Parathyroid adenoma (tissue), 2 donors: ENCODE measurements around the gene CHN1.

ENCODE experiments used
- H2AFZ ChIP-seq: fragments of 300-600 bp; sonication (generic); one replicate; pipeline ENCODE4 v1.7.0; 2017; ENCODE audit warnings: antibody characterized with exemption, mild to moderate bottlenecking
- H3K27ac ChIP-seq: fragments of 300-600 bp; sonication (generic); one replicate; pipeline ENCODE4 v1.7.0; 2017
- H3K27me3 ChIP-seq: fragments of 300-600 bp; sonication (generic); one replicate; pipeline ENCODE4 v1.7.0; 2017; ENCODE audit warnings: low read length; ENCODE audit not compliant: control insufficient read depth, insufficient read depth
- H3K36me3 ChIP-seq: fragments of 300-600 bp; sonication (generic); one replicate; pipeline ENCODE4 v1.7.0; 2017; ENCODE audit warnings: low read length; ENCODE audit not compliant: control insufficient read depth, insufficient read depth
- H3K4me1 ChIP-seq: fragments of 300-600 bp; sonication (generic); one replicate; pipeline ENCODE4 v1.7.0; 2017; ENCODE audit warnings: control low read depth
- H3K4me2 ChIP-seq: fragments of 300-600 bp; sonication (generic); one replicate; pipeline ENCODE4 v1.7.0; 2017; ENCODE audit warnings: low read length
- H3K4me3 ChIP-seq: fragments of 300-600 bp; sonication (generic); one replicate; pipeline ENCODE4 v1.7.0; 2017; ENCODE audit warnings: low read depth, low read length
- H3K79me2 ChIP-seq: fragments of 300-600 bp; sonication (generic); one replicate; pipeline ENCODE4 v1.7.0; 2017; ENCODE audit warnings: control low read depth
- H3K9ac ChIP-seq: fragments of 300-600 bp; sonication (generic); one replicate; pipeline ENCODE4 v1.7.0; 2017; ENCODE audit warnings: mild to moderate bottlenecking
- H3K9me3 ChIP-seq: fragments of 300-600 bp; sonication (generic); one replicate; pipeline ENCODE4 v1.7.0; 2017; ENCODE audit warnings: low read length; ENCODE audit not compliant: control insufficient read depth
- TF ChIP-seq, protein P1 (sequence below): fragments of 300-600 bp; sonication (generic); IDR thresholded peaks from one replicate; pipeline ENCODE4 v1.7.0; 2017; ENCODE audit warnings: antibody characterized with exemption, mild to moderate bottlenecking
- donor health status: primary hyperparathyroidism.

Gene CHN1

GRCh38 chr2:174997110-174997509 lies 8.1 kb downstream of the CHN1 start:
- no peaks in the 10 kb centered on the region for H3K9me3 ChIP-seq

DNA sequence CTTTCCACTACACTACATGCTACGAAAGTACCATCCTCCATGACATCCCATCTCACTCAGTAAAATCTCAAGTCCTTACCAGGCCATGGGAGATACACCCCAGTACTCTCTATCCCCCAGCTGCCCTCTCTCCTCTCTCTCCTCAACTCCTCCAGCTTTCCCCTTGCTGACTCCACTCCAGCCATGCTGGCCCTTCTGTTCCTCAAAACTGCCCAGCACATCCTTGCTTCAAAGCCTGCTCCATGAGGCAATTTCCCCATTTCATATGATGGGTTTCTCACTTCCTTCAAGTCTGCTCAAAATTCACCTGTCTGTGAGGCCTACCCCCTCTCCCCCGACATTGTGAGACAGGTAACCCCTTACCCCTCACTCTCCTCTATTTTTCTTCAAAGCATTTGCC lies 8.6 kb downstream of the CHN1 start:
- H3K4me1 ChIP-seq, result peaks cover 8% of the 10 kb centered on the region
- no peak overlapping the region for H2AFZ ChIP-seq
- H3K4me3 ChIP-seq, result no peak overlapping the region
- no peaks in the 10 kb centered on the region for H3K9me3 ChIP-seq
- no peaks in the 10 kb centered on the region for H3K27me3 ChIP-seq
- H3K27ac ChIP-seq, result no peak overlapping the region
- no peak overlapping the region for H3K9ac ChIP-seq
- H3K79me2 ChIP-seq, result peaks cover 36% of the 10 kb centered on the region
- no peak overlapping the region for H3K4me2 ChIP-seq
- H3K36me3 ChIP-seq, result no peaks in the 10 kb centered on the region
- TF ChIP-seq, protein P1, sequence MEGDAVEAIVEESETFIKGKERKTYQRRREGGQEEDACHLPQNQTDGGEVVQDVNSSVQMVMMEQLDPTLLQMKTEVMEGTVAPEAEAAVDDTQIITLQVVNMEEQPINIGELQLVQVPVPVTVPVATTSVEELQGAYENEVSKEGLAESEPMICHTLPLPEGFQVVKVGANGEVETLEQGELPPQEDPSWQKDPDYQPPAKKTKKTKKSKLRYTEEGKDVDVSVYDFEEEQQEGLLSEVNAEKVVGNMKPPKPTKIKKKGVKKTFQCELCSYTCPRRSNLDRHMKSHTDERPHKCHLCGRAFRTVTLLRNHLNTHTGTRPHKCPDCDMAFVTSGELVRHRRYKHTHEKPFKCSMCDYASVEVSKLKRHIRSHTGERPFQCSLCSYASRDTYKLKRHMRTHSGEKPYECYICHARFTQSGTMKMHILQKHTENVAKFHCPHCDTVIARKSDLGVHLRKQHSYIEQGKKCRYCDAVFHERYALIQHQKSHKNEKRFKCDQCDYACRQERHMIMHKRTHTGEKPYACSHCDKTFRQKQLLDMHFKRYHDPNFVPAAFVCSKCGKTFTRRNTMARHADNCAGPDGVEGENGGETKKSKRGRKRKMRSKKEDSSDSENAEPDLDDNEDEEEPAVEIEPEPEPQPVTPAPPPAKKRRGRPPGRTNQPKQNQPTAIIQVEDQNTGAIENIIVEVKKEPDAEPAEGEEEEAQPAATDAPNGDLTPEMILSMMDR, result no peak

More at GRCh38 chr2:174997110-174997509, 8.1 kb downstream of the CHN1 start:
- Histone ChIP-seq H3K27me3 (no peaks in the 10 kb centered on the region), H3K36me3 (no peaks in the 10 kb centered on the region), H3K9ac (no peak overlapping the region), H3K79me2 (peaks cover 38% of the 10 kb centered on the region), H3K4me1 (peaks cover 6% of the 10 kb centered on the region), H3K27ac (no peak overlapping the region), H3K4me3 (no peak overlapping the region), H2AFZ (no peak overlapping the region), H3K4me2 (no peak overlapping the region)
- TF ChIP-seq, protein P1, result no peak

DNA sequence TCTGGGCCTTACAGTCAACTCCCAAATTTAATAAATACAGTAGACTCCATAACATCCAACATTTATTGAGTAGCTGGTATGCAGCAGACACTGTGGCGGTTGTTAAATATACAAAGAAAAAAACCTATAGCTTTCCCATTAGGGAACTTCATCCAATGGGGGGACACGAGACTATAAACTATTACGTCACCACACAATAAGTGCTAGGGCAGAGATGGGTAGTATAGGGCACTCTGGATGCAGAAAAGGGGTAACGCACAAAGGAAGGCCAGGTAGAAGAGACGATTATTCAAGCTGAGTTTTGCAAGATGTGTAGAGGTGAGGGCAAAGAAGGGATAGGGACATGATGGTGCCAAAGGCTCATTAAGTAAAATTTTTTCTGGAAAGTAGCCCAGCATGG lies 10.8 kb downstream of the CHN1 start:
- H3K4me2 ChIP-seq, result no peak overlapping the region
- no peak overlapping the region for H2AFZ ChIP-seq
- no peak overlapping the region for H3K4me3 ChIP-seq
- no peaks in the 10 kb centered on the region for H3K27me3 ChIP-seq
- no peak overlapping the region for H3K27ac ChIP-seq
- no peaks in the 10 kb centered on the region for H3K36me3 ChIP-seq
- no peak overlapping the region for H3K9ac ChIP-seq
- H3K9me3 ChIP-seq, result no peaks in the 10 kb centered on the region
- TF ChIP-seq, protein P1, result no peak
- peaks cover 27% of the 10 kb centered on the region for H3K79me2 ChIP-seq
- peaks cover 8% of the 10 kb centered on the region for H3K4me1 ChIP-seq

DNA sequence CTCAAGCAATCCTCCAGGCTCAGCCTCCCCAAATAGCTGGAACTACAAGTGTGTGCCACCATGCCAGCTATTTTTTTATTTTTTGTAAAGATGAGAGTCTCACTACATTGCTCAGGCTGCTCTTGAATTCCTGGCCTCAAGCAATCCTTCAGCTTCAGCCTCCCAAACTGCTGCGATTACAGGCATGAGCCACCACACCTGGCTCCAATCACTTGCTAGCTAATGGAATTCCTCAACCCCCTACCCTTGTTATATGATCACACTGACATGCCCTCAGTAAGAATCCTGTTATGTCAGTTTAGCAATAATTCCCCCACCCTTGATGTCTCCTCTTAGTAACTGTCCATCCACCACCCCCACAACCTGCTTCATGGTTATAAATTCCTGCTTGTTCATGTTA lies 12.3 kb downstream of the CHN1 start:
- Histone ChIP-seq H3K27ac (peak overlapping the region; percentile 46), H3K36me3 (no peaks in the 10 kb centered on the region), H2AFZ (no peak overlapping the region), H3K27me3 (no peaks in the 10 kb centered on the region), H3K9ac (no peak overlapping the region), H3K4me3 (no peak overlapping the region), H3K4me2 (no peak overlapping the region), H3K79me2 (peaks cover 23% of the 10 kb centered on the region), H3K9me3 (no peaks in the 10 kb centered on the region), H3K4me1 (peaks cover 6% of the 10 kb centered on the region)
- TF ChIP-seq, protein P1, result no peak

GRCh38 chr2:174985614-174986013 lies 19.6 kb downstream of the CHN1 start:
- H3K4me3 ChIP-seq, result no peak overlapping the region

More at GRCh38 chr2:174985614-174986013, 19.6 kb downstream of the CHN1 start:
- Histone ChIP-seq H3K4me1 (peaks cover 11% of the 10 kb centered on the region), H3K79me2 (peaks cover 25% of the 10 kb centered on the region), H3K27me3 (no peaks in the 10 kb centered on the region), H3K36me3 (no peaks in the 10 kb centered on the region), H3K27ac (peak overlapping the region; percentile 51), H2AFZ (peak overlapping the region; percentile 43), H3K9ac (no peak overlapping the region), H3K4me2 (no peak overlapping the region), H3K9me3 (no peaks in the 10 kb centered on the region)
- TF ChIP-seq, protein P1, result peak; percentile 69
